DND-41 (cell line): ENCODE data around the gene PLCXD3.

Experiments used
- ATAC-seq: fragments of 200-7000 bp; cut with Tn5 transposase; 3 replicates; pipeline ENCODE4 v1.9.1; 2021; ENCODE audit warnings: low read depth; ENCODE audit not compliant: insufficient read depth
- DNase-seq: peaks from one replicate; pipeline ENCODE4 v3.0.0-alpha.2; 2020
- H2AFZ ChIP-seq: 2 replicates; pipeline ENCODE4 v1.6.0; 2012; ENCODE audit warnings: low read depth, low read length
- H3K27ac ChIP-seq: 2 replicates; pipeline ENCODE4 v1.5.1; 2012; ENCODE audit warnings: low read length, inconsistent platforms
- H3K27me3 ChIP-seq: fragments of 200-600 bp; sonication (generic); 2 replicates; pipeline ENCODE4 v1.6.0; 2012; ENCODE audit warnings: low read length, mild to moderate bottlenecking, inconsistent platforms; ENCODE audit not compliant: insufficient read depth, poor library complexity
- H3K36me3 ChIP-seq: 2 replicates; pipeline ENCODE4 v1.5.1; 2012; ENCODE audit warnings: low read length, inconsistent platforms; ENCODE audit not compliant: insufficient read depth
- H3K4me1 ChIP-seq: 2 replicates; pipeline ENCODE4 v1.5.1; 2012; ENCODE audit warnings: mild to moderate bottlenecking, low read length; ENCODE audit not compliant: insufficient read depth
- H3K4me2 ChIP-seq: 2 replicates; pipeline ENCODE4 v1.6.0; 2012; ENCODE audit warnings: mild to moderate bottlenecking, moderate library complexity, low read length, inconsistent platforms; ENCODE audit not compliant: insufficient read depth
- H3K4me3 ChIP-seq, 2 experiments: fragments of 200-600 bp in 1 of 2; shearing (Covaris generic) in 1 of 2; 2 replicates each; pipeline ENCODE4 v1.5.1; 2012 to 2016; ENCODE audit warnings: inconsistent platforms in 2 of 2, low read length in 2 of 2, mild to moderate bottlenecking in 2 of 2, low read depth in 1 of 2, moderate library complexity in 1 of 2
- H3K79me2 ChIP-seq: 2 replicates; pipeline ENCODE4 v1.6.0; 2012; ENCODE audit warnings: low read length, inconsistent platforms; ENCODE audit not compliant: insufficient read depth
- H3K9ac ChIP-seq: 2 replicates; pipeline ENCODE4 v1.6.0; 2012; ENCODE audit warnings: low read depth, mild to moderate bottlenecking, inconsistent platforms, low read length, moderate library complexity
- H3K9me3 ChIP-seq: 2 replicates; pipeline ENCODE4 v1.5.1; 2012; ENCODE audit warnings: low read length, moderate library complexity, mild to moderate bottlenecking, inconsistent platforms; ENCODE audit not compliant: insufficient read depth, severe bottlenecking
- H4K20me1 ChIP-seq: 2 replicates; pipeline ENCODE4 v1.6.0; 2012; ENCODE audit warnings: low read length; ENCODE audit not compliant: insufficient read depth
- CTCF ChIP-seq: IDR thresholded peaks from 2 replicates; pipeline ENCODE4 v1.5.1; 2012; ENCODE audit warnings: borderline replicate concordance, low read length, moderate library complexity, mild to moderate bottlenecking; ENCODE audit not compliant: poor library complexity, severe bottlenecking; ENCODE audit errors: extremely low read depth
- EZH2 ChIP-seq: IDR thresholded peaks from 3 replicates; pipeline ENCODE4 v1.6.1; 2012; ENCODE audit warnings: borderline replicate concordance, low read depth, mild to moderate bottlenecking, moderate library complexity, low read length, inconsistent platforms; ENCODE audit not compliant: severe bottlenecking

PLCXD3 gene

GRCh38 chr5:41286696-41287095 lies 223.7 kb downstream of the PLCXD3 start:
- Histone ChIP-seq H3K4me3 (no peak overlapping the region), H3K36me3 (no peaks in the 10 kb centered on the region), H3K9me3 (no peaks in the 10 kb centered on the region), H2AFZ (no peak overlapping the region), H3K4me2 (no peak overlapping the region), H3K27me3 (peaks cover 3% of the 10 kb centered on the region), H3K27ac (no peak overlapping the region), H3K9ac (no peak overlapping the region), H3K79me2 (no peaks in the 10 kb centered on the region), H4K20me1 (no peaks in the 10 kb centered on the region), H3K4me1 (no peaks in the 10 kb centered on the region)
- TF ChIP-seq CTCF (no peak), EZH2 (no peak)
- ATAC-seq, result no peak
- DNase-seq, result no peak

GRCh38 chr5:41286165-41286564 lies 224.2 kb downstream of the PLCXD3 start:
- Histone ChIP-seq H3K4me2 (no peak overlapping the region), H3K4me3 (no peak overlapping the region), H4K20me1 (no peaks in the 10 kb centered on the region), H3K27ac (no peak overlapping the region), H2AFZ (no peak overlapping the region), H3K36me3 (no peaks in the 10 kb centered on the region), H3K9ac (no peak overlapping the region), H3K79me2 (no peaks in the 10 kb centered on the region), H3K9me3 (no peaks in the 10 kb centered on the region), H3K27me3 (peaks cover 3% of the 10 kb centered on the region), H3K4me1 (no peaks in the 10 kb centered on the region)
- ATAC-seq (no peak), DNase-seq (no peak)
- TF ChIP-seq EZH2, result no peak
- TF ChIP-seq CTCF, result no peak

GRCh38 chr5:41284938-41285337 lies 225.5 kb downstream of the PLCXD3 start:
- H3K9ac ChIP-seq, result no peak overlapping the region
- no peak overlapping the region for H3K4me2 ChIP-seq
- DNase-seq (no peak), ATAC-seq (no peak)
- no peaks in the 10 kb centered on the region for H3K36me3 ChIP-seq
- H3K27ac ChIP-seq, result no peak overlapping the region
- peaks cover 3% of the 10 kb centered on the region for H3K27me3 ChIP-seq
- H3K4me3 ChIP-seq, result no peak overlapping the region
- no peaks in the 10 kb centered on the region for H3K4me1 ChIP-seq
- H3K79me2 ChIP-seq, result no peaks in the 10 kb centered on the region
- H2AFZ ChIP-seq, result no peak overlapping the region
- no peaks in the 10 kb centered on the region for H3K9me3 ChIP-seq
- TF ChIP-seq CTCF (no peak), EZH2 (no peak)
- H4K20me1 ChIP-seq, result no peaks in the 10 kb centered on the region
